Measurements from ENCODE around the gene GRIN2D.

The GRIN2D gene

GRCh38 chr19:48393559-48394330 lies at the start of gene GRIN2D:
GRIN2D (plus strand) TSS chr19:48393668; CDS start chr19:48398393, 4,725 bp downstream.
- no peak for TF ChIP-seq CTCF (conservative IDR thresholded peaks at IDR 0.05; ENCODE audit: low read length)
- peak; percentile 38 for DNase-seq (ENCODE audit: low read depth)
- peak within 1 kb of the TSS; percentile 45 for H3K4me3 ChIP-seq (ENCODE audit: low read length)

GRCh38 chr19:48344892-48345291 lies 48.6 kb upstream of the GRIN2D start:
- no peak overlapping the region for H3K4me3 ChIP-seq (ENCODE audit: low read length)
- DNase-seq (ENCODE audit: low read depth), result no peak
- no peak for TF ChIP-seq CTCF (conservative IDR thresholded peaks at IDR 0.05; ENCODE audit: low read length)

GRCh38 chr19:48346191-48346590 lies 47.3 kb upstream of the GRIN2D start:
- no peak for DNase-seq (ENCODE audit: low read depth)
- TF ChIP-seq CTCF (conservative IDR thresholded peaks at IDR 0.05; ENCODE audit: low read length), result no peak
- no peak overlapping the region for H3K4me3 ChIP-seq (ENCODE audit: low read length)

- peak; percentile 61 for DNase-seq (ENCODE audit: low read depth)
These were observed 45.4 kb upstream of the GRIN2D start for GRCh38 chr19:48348045-48348444.

GRCh38 chr19:48348737-48349136 lies 44.7 kb upstream of the GRIN2D start:
- no peak overlapping the region for H3K4me3 ChIP-seq (ENCODE audit: low read length)
- TF ChIP-seq CTCF (conservative IDR thresholded peaks at IDR 0.05; ENCODE audit: low read length), result no peak
- DNase-seq (ENCODE audit: low read depth), result no peak

More at GRCh38 chr19:48348045-48348444, 45.4 kb upstream of the GRIN2D start:
- H3K4me3 ChIP-seq (ENCODE audit: low read length), result no peak overlapping the region
- no peak for TF ChIP-seq CTCF (conservative IDR thresholded peaks at IDR 0.05; ENCODE audit: low read length)

GRCh38 chr19:48350856-48351255 lies 42.6 kb upstream of the GRIN2D start:
- no peak overlapping the region for H3K4me3 ChIP-seq (ENCODE audit: low read length)
- DNase-seq (ENCODE audit: low read depth), result no peak
- TF ChIP-seq CTCF (conservative IDR thresholded peaks at IDR 0.05; ENCODE audit: low read length), result no peak

- peak; percentile 66 for TF ChIP-seq CTCF (conservative IDR thresholded peaks at IDR 0.05; ENCODE audit: low read length)
- no peak overlapping the region for H3K4me3 ChIP-seq (ENCODE audit: low read length)
- DNase-seq (ENCODE audit: low read depth), result peak; percentile 37
These were observed 42.1 kb upstream of the GRIN2D start for GRCh38 chr19:48351341-48351752.
